K562 treated with DMSO at 1 percent for 4 hours (cell line): ENCODE data around the gene SH3GLB1. TPM values are rescaled to one million over a fixed set of nuclear protein-coding genes. Genes with fewer than 3 reads are reported as not detected.

Source experiments
- total RNA-seq: library from RNA; unstranded; fragments of 300-600 nt; gene quantifications from 2 replicates; pipeline ENCODE4 v1.2.3, GENCODE V29; 2022; ENCODE audit not compliant: insufficient read depth

Gene SH3GLB1
- total RNA-seq = 16.8 and 18.4 TPM in 2 replicates

GRCh38 chr1:86704458-86704971 lies at the start of gene SH3GLB1:
Gene SH3GLB1 (plus strand): TSS chr1:86704576. CDS start chr1:86704900, 324 bp downstream.

Other genes starting within 250 kb of the SH3GLB1 start
- gene CLCA1, start 235.6 kb upstream of the SH3GLB1 start, total RNA-seq = 0.30 TPM in 1 of 2 replicates, not detected in the other
- gene CLCA4, start 157.5 kb upstream of the SH3GLB1 start, total RNA-seq = not detected in 2 replicates
- 164 and 193 TPM in 2 replicates for gene SELENOF, start 209.6 kb downstream of the SH3GLB1 start, total RNA-seq
- 16.8 and 17.0 TPM in 2 replicates for gene HS2ST1, start 210.1 kb downstream of the SH3GLB1 start, total RNA-seq